KMS-11 (cell line): ENCODE results near the gene TCF23.
A peak's percentile ranks its signal among the peaks of the same experiment; 100 is the strongest.

Source experiments
- H2AFZ ChIP-seq: fragments of 200-600 bp; sonication (generic); 2 replicates; pipeline ENCODE4 v1.6.1; 2016; ENCODE audit warnings: antibody characterized with exemption, mixed run types, low read depth
- H3K27ac ChIP-seq: fragments of 200-600 bp; sonication (generic); 2 replicates; pipeline ENCODE4 v1.6.1; 2016; ENCODE audit warnings: mild to moderate bottlenecking, mixed run types
- H3K27me3 ChIP-seq: fragments of 200-600 bp; sonication (generic); 2 replicates; pipeline ENCODE4 v1.6.1; 2017; ENCODE audit warnings: mild to moderate bottlenecking, low read depth, mixed run types, moderate library complexity; ENCODE audit not compliant: insufficient read depth
- H3K36me3 ChIP-seq: fragments of 200-600 bp; sonication (generic); 2 replicates; pipeline ENCODE4 v1.6.1; 2017; ENCODE audit warnings: mild to moderate bottlenecking, mixed run types; ENCODE audit not compliant: insufficient read depth
- H3K4me1 ChIP-seq: fragments of 200-600 bp; sonication (generic); 2 replicates; pipeline ENCODE4 v1.6.1; 2016; ENCODE audit warnings: mild to moderate bottlenecking, low read depth, mixed run types; ENCODE audit not compliant: poor library complexity, severe bottlenecking
- H3K4me2 ChIP-seq: fragments of 200-600 bp; sonication (generic); 2 replicates; pipeline ENCODE4 v1.7.0; 2016; ENCODE audit warnings: mild to moderate bottlenecking, mixed run types
- H3K4me3 ChIP-seq: fragments of 200-600 bp; sonication (generic); IDR thresholded peaks from 2 replicates; pipeline ENCODE4 v1.6.1; 2017; ENCODE audit warnings: low read depth, low read length, mixed read lengths; ENCODE audit not compliant: insufficient read depth
- H3K79me2 ChIP-seq: fragments of 200-600 bp; sonication (generic); 2 replicates; pipeline ENCODE4 v1.6.1; 2016; ENCODE audit warnings: low read depth, mixed run types; ENCODE audit not compliant: insufficient read depth
- H3K9ac ChIP-seq: fragments of 200-600 bp; sonication (generic); 2 replicates; pipeline ENCODE4 v1.6.1; 2016; ENCODE audit warnings: mild to moderate bottlenecking, mixed run types
- H4K20me1 ChIP-seq: fragments of 200-600 bp; sonication (generic); 2 replicates; pipeline ENCODE4 v1.6.1; 2016; ENCODE audit warnings: mild to moderate bottlenecking, mixed run types; ENCODE audit not compliant: insufficient read depth
- CTCF ChIP-seq: fragments of 200-600 bp; sonication (generic); conservative IDR thresholded peaks from 2 replicates; pipeline ENCODE4 v1.6.1; 2017; ENCODE audit warnings: low read depth, mild to moderate bottlenecking, antibody characterized with exemption, low read length, moderate library complexity, mixed read lengths

The TCF23 gene

GRCh38 chr2:27162151-27163121 lies 13.6 kb downstream of the TCF23 start:
- H3K79me2 ChIP-seq = no peaks in the 10 kb centered on the region
- peak overlapping the region; percentile 69; the same call in 1 of the 2 replicates for H3K9ac ChIP-seq
- H3K4me2 ChIP-seq = peak overlapping the region; percentile 99
- H2AFZ ChIP-seq = peak overlapping the region; percentile 97
- TF ChIP-seq CTCF = no peak
- H3K27ac ChIP-seq = peak overlapping the region; percentile 84
- H4K20me1 ChIP-seq = no peaks in the 10 kb centered on the region
- peaks cover 40% of the 10 kb centered on the region for H3K4me1 ChIP-seq
- H3K4me3 ChIP-seq = peak overlapping the region; percentile 85
- no peaks in the 10 kb centered on the region for H3K36me3 ChIP-seq
- no peaks in the 10 kb centered on the region for H3K27me3 ChIP-seq

GRCh38 chr2:27164960-27165763 lies 16.4 kb downstream of the TCF23 start:
- Histone ChIP-seq H3K9ac (no peak overlapping the region), H4K20me1 (no peaks in the 10 kb centered on the region), H3K4me1 (peaks cover 49% of the 10 kb centered on the region), H2AFZ (peak overlapping the region; percentile 19; the same call in 1 of the 2 replicates), H3K36me3 (no peaks in the 10 kb centered on the region), H3K4me2 (peak overlapping the region; percentile 25; the same call in 1 of the 2 replicates), H3K27ac (no peak overlapping the region; the same call in 1 of the 2 replicates), H3K27me3 (no peaks in the 10 kb centered on the region), H3K4me3 (no peak overlapping the region), H3K79me2 (no peaks in the 10 kb centered on the region)
- no peak for TF ChIP-seq CTCF

- H3K4me3 ChIP-seq = no peak overlapping the region
- peak overlapping the region; percentile 89; the same call in 1 of the 2 replicates for H2AFZ ChIP-seq
- TF ChIP-seq CTCF = no peak
- H3K4me2 ChIP-seq = peak overlapping the region; percentile 46; the same call in 1 of the 2 replicates
- no peaks in the 10 kb centered on the region for H3K79me2 ChIP-seq
- no peak overlapping the region for H3K9ac ChIP-seq
- H3K27me3 ChIP-seq = no peaks in the 10 kb centered on the region
- H3K4me1 ChIP-seq = peaks cover 27% of the 10 kb centered on the region
- no peak overlapping the region for H3K27ac ChIP-seq
- H3K36me3 ChIP-seq = no peaks in the 10 kb centered on the region
- no peaks in the 10 kb centered on the region for H4K20me1 ChIP-seq
These were observed 22.0 kb downstream of the TCF23 start for GRCh38 chr2:27170581-27171337.

GRCh38 chr2:27171351-27171848 lies 22.6 kb downstream of the TCF23 start:
- Histone ChIP-seq H3K4me1 (peaks cover 32% of the 10 kb centered on the region), H4K20me1 (no peaks in the 10 kb centered on the region), H3K36me3 (no peaks in the 10 kb centered on the region), H3K27ac (no peak overlapping the region), H3K27me3 (no peaks in the 10 kb centered on the region), H3K4me3 (no peak overlapping the region), H3K79me2 (no peaks in the 10 kb centered on the region), H2AFZ (no peak overlapping the region), H3K9ac (no peak overlapping the region), H3K4me2 (no peak overlapping the region)
- no peak for TF ChIP-seq CTCF
